NCI-H526 (cell line): ENCODE measurements around the gene CDH11.
A peak's percentile ranks its signal among the peaks of the same experiment; 100 is the strongest.

Source experiments
- DNase-seq, 2 experiments: peaks; one replicate each; lab custom pipeline; 2025; lab: John Stamatoyannopoulos, UW

Gene CDH11

GRCh38 chr16:65070831-65071432, 50.9 kb downstream of the CDH11 start:
- no peak for DNase-seq

DNA sequence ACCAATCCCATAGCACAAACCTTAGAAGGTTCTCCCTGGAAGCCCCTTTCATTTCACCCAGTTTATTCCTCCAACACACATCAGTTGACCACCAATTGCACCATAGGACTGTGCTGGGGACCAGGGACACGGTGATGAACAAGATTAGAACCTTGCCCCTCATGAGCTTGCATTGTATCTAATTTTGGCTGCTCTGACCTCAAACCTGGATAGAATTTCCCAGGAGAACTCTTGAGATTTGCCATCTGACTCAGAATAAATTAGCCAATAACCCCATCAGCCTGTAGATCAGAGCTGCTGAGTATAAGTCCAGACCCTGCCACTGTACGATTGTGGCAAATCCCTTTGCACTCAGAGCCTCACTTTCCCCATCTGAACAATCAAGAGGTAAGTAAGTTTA, 52.1 kb downstream of the CDH11 start:
- no peak for DNase-seq

DNA sequence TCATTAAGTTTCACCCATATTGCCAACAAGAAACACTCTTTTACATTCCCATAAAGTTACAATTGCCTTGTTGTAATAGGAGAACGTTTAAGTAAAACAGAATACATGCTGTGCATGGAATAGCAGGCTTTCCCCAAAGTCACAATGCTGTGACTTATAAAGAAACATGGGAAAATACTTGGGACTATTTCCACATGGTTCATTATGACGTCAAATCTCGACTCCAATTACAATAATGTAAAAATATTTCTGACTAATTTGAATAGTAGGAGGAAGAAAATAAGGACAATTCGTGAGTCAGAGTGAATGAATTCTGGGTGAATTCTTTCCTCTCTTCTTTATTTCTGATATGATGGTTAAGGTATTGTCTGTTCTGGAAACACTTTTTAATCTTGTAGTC, 52.8 kb downstream of the CDH11 start:
- DNase-seq = no peak

DNA sequence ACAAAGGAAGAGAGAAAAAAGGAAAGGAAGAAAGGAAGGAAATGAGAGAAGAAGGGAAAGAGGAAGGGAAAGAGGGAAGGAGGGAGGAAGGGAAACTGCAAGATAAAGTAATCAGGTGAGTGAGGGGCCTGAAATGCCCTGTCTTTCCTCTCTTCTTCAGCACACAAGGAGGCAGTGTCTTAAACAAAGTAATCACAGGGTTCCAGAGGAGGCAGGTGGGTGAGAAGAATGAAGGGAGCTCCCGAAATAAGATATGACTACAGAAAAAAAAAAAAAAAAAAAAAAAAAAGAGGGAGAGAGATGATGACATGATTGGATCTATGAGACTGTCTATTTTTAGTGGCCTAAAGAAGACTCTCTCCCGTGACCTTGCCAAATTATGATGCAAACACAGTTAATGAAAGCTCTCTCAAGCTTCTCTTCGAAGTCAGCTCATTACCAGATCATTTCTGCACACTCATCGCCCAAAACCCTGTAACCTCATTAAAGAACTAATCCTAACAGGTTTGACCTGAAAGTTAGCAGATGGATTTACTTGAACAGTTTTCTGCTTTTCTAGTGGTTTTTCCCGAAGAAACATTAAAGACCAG, 53.6 kb downstream of the CDH11 start:
- DNase-seq = no peak

GRCh38 chr16:65066651-65067050, 55.2 kb downstream of the CDH11 start:
- no peak for DNase-seq

DNA sequence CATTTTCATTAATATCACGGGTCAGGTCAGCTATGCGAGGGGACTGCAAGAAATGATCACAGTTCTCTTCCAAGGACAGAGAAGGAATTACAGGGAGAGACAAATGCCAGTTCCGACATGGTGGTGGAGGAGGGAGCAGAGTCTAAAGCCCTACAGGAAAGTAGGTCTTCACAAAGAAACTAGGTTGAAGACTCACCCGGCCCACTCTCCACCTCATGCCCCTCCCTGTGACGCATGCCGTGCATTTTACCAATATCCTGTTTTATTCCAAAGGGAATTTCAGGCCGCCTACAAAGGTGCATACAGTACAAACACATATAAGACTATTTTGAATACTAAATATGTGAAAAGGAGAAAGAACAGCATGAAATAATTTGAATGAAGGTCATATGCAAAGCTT, 56.8 kb downstream of the CDH11 start:
- DNase-seq = peak in 1 of 2 experiments; percentile 31

DNA sequence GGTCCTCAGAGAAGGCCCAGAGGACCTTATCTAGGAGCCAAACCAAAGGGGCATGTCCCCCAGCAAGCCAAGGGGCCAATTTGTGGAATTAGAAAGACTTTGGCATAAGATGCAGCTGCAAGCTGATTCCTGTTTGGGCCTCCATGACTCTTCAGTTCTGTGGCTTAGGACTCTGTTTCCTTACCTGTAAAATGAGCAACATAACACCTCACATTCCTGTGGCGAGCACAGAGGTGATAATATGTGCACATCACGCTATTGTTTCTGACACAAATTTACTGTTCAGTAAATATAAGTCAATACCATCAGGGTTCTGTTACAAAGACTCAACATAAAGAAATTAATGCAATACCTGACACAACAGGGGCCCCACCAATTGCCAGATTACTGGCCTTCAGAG, 57.7 kb downstream of the CDH11 start:
- DNase-seq = no peak

GRCh38 chr16:65062736-65063583, 58.9 kb downstream of the CDH11 start:
- DNase-seq = no peak

DNA sequence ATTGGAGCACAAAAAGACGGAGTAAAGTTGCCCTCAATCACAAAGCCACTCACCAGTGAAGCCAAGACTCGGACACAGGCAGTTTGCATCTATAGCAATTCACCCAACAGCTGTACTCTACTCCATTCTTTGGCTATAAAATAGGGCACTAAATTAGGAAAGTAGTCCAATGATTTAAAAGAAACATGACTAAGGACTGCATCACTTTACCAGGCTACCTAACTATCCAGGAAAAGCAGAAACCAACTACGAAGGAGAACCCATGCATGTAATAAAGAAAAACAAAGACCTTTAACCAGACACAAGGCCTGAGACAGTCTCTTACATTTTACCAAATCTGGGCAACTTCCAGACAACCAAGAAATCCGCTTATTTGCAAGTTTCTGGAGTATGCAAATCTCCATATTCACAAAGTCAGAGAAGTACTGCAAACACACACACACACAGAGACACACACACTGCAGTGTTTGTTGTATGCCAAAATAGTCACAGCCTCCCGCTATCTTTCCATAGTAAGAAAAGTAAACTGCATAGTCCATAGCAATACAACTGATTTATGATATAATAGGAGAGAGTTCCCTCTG, 59.8 kb downstream of the CDH11 start:
- DNase-seq = no peak

- DNase-seq = no peak
Observed at GRCh38 chr16:65061263-65061662, 60.6 kb downstream of the CDH11 start.

DNA sequence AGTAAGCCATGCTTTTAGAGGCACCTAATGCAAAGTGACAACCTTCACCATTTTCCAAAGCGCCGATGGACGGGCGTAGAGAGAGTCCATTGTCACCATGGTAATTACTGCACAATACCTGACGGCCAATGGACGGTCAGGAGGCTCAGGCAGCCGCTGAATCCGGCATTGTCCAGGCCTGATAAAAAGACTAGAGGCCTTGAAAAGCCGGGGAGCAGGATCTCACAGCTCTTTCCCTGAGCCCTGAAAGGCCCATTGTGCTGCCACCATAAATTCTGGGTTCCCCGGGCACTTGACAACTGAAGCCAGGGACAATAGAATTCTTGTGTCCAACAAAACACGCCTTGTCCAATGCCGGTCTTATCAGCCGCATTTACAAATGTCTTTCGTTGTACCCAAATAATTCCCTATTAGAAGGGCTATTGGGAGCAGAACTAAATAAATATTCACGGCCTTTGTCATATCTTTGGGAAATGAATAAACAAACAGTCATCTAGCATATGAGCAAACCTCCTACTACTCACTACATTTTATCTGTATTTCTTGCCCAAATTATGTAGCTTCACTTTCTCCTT, 62.4 kb downstream of the CDH11 start:
- peak in 1 of 2 experiments; percentile 38 for DNase-seq

DNA sequence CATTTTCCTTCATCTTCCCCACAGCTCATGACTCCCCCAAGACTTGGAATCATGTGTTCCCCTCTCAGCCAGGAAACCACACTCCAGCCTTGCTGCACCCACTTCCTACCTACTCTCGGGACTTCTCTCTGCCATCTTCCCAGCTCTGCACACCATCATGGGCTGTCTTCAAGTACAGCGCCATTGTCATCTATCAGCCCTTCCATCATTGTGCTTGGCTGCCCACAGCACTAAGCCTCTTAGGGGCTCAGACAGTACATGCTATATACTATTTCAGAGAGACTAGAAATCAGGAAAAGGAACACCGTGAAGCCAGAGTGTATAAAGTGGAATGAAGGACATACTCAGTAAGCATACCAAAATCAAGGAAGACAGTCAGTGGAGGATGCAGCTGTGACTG, 64.7 kb downstream of the CDH11 start:
- DNase-seq = no peak

DNA sequence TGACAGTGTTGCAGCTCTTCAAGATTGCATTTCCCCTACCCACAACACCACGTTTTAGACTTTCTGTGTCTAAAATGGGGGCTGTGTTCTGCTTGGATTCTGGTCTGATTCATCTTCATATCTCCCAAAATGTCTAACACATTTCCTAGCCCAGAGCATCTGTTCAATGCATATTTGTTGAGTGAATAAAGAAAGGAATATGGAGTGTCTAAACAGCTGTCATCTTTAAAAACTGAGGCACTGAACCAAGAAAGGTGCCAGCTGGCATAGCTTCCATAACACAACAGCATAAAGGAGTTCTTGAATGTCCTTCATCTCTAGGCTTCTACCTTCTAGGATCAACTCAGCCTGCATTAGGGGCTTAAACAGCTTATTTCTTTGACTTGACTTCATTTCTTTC, 67.4 kb downstream of the CDH11 start:
- DNase-seq = no peak

GRCh38 chr16:65049679-65050078, 72.2 kb downstream of the CDH11 start:
- DNase-seq = no peak

DNA sequence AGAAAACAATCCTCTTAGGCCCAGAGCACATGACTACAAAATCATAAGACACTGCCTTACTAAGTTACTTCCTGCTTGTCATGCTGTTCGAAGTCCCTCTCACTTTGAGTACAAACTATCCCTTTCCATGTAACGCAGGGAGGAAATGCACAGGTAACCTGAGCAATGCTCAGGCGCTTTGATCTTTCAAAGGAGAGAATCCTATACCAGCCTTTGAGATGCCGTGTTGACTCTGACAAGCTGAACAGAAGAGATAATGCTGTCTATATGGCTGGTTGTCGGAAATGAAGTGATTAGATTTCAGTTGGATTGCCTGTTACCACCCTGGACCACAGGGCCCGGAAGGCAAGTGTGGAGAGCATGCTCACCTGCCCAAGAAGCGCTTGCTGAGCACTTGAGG, 75.9 kb downstream of the CDH11 start:
- DNase-seq = no peak

GRCh38 chr16:65044873-65045272, 77.0 kb downstream of the CDH11 start:
- no peak for DNase-seq

- no peak for DNase-seq
Observed at GRCh38 chr16:65044026-65044425, 77.8 kb downstream of the CDH11 start.

DNA sequence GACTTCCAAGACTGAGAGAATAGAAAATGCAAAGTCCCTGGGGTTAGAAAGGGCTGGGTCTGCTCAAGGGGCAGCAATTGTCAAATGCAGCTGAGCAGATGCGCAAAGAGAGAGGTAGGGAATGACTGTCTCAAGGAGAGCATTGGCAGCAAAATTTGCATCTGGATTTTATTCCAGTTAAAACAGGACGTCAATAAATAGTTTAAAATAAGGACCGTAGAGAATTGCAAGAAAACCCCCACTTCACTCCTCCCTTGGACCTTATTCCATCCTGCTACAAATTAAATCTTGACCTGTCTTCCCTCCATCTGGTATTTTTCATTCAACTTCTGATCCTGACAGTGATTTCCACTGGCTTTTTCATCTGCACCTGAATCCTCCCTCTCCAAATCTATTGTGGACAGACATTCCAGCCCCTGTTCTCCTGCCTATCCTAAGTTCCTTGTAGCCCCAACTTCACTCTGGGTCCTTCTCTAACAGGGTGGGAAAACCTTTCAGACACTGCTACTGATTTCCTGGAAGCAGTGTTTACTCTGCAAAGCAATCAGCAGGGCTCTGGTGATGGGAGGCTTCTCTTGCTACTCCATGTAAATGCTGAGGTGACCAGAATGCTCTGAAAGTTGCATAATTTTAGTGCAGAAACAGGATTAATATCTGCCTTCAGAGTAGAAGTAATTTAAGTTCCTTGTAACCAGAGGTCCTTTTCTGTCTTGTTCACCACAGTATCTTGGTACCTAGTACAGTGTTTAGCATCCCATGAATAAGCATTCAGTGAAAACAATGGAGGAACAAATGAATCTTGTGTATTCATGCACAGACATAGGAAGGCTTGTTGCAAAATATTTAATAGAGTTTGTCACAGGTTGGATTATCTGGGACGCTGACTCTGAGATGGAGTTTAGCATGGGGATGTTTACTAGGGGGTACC, 79.2 kb downstream of the CDH11 start:
- no peak for DNase-seq

GRCh38 chr16:65041667-65042066, 80.2 kb downstream of the CDH11 start:
- DNase-seq = no peak

DNA sequence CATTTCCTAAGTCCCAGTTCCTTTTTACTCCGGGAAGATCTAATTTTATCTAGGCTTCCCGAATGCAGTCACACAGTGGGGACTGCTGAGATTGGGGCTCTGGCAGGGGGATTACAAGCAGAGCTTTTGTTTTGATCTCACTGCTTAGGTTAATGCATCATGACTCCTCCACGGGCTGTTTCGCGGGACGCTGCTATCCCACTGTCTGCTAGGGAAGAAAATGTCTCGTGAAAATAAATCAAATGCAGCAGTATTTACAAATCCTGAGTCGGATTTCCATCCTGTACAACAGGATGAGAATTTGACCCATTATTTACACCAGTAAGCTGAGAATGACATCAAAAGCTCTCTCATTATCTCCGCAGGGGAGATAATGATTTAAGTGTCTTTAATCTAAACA, 83.8 kb downstream of the CDH11 start:
- DNase-seq = no peak

- peak in 1 of 2 experiments; percentile 6 for DNase-seq
Observed at GRCh38 chr16:65037556-65037955, 84.3 kb downstream of the CDH11 start.
